ENCODE measurements around the gene AK1. TPM values are rescaled to one million over a fixed set of nuclear protein-coding genes. Genes with fewer than 3 reads are reported as not detected.

Gene AK1
- polyA plus RNA-seq, 1 of the 3 experiments (the other 2 are of a cell fraction), result 125 TPM

DNA sequence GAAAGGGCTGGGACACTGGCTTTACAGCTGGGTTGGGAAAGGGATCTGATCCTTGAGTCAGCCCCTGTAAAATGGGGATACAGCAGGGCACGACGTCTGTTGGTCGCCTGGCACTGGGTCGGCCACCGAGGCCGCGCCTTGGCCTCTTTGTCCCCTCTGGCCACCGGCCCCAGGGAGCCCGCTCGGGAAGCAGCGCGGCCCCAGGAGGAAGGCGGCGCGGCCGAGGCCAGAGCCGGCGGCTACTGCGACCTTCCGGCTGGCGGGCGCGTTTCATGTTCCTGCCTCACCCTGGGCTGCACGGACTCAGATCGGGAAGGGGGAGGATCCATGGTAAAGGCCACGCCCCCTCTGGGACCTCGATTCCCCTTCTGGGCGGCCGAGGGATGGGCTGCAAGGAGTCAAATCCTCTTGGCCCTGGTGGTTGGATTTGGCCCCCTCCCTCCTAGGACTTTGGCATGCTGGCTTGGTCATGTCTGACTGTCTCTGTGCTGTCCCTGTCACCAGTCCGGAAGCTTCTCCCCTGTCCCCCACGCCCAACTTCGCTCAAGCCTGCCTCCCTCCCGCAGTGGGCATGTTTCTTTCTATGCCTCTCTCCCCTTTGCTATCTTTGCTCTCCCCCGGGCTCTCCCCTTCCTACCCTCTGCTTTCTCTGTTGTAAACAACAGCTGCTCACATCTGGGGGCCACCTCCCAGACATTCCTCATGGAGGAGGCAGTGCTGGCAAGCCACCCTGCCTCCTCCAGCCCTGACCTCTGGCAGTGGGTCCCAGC is 49.0 kb downstream of the AK1 start (continued):
- TF ChIP-seq, protein P1, sequence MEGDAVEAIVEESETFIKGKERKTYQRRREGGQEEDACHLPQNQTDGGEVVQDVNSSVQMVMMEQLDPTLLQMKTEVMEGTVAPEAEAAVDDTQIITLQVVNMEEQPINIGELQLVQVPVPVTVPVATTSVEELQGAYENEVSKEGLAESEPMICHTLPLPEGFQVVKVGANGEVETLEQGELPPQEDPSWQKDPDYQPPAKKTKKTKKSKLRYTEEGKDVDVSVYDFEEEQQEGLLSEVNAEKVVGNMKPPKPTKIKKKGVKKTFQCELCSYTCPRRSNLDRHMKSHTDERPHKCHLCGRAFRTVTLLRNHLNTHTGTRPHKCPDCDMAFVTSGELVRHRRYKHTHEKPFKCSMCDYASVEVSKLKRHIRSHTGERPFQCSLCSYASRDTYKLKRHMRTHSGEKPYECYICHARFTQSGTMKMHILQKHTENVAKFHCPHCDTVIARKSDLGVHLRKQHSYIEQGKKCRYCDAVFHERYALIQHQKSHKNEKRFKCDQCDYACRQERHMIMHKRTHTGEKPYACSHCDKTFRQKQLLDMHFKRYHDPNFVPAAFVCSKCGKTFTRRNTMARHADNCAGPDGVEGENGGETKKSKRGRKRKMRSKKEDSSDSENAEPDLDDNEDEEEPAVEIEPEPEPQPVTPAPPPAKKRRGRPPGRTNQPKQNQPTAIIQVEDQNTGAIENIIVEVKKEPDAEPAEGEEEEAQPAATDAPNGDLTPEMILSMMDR (IDR thresholded peaks at IDR 0.05), result no peak
- TF ChIP-seq GABPA (IDR thresholded peaks at IDR 0.05; ENCODE audit: low read depth), result no peak

DNA sequence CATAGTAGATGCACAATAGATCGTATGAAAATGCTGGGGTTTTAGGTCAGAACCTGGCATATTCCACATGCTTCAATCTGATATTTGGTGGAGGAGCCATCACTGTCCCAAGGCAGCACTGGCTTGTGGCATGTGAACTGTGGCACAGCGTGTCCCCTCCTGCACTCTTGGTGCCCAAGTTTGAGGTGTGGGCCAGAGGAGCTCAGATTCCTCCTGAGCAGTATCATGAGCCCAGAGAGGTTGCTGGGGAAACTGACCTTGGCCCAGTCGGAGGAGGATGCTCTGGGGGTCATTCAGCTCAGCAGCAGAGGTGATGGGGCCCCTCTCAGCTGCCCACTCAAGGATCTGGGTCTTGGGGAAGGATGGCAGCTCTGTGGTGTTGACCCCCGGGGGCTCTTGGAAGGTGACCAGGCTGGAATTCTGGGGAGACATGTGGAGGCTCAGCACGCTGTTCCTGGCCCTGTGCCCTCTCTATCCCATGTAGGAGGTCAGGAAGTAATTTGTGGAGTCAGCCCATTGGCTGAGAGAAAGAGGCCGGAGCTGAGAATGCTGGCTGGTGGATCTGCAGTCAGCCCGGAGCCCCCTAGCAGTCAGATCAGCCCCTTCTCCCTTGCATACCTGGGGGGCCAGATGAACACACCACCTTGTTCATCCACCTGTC is 51.1 kb downstream of the AK1 start:
- Histone ChIP-seq H3F3A (replicated peaks; ENCODE audit: insufficient read depth) (peaks cover 13% of the 10 kb centered on the region), H3K79me2 (ENCODE audit: insufficient read depth) (no peaks in the 10 kb centered on the region), H3K9me2 (no peaks in the 10 kb centered on the region), H3K36me3 (replicated peaks in 1 of 2; ENCODE audit: control insufficient read depth in 1 of 2, insufficient read depth in 2 of 2, low read length in 1 of 2) (peaks cover 5 to 13% of the 10 kb centered on the region in 2 experiments), H3K27ac (ENCODE audit: low read depth in 2 of 2, low read length in 1 of 2) (no peak overlapping the region), H3K9me3 (no peaks in the 10 kb centered on the region), H3K4me2 (no peak overlapping the region), H3K4me3 (ENCODE audit: low read depth in 2 of 2, low read length in 1 of 2) (no peak overlapping the region), H4K20me1 (ENCODE audit: insufficient read depth) (no peaks in the 10 kb centered on the region), H2AFZ (ENCODE audit: low read depth) (no peak overlapping the region), H3K9ac (no peak overlapping the region), H3K27me3 (ENCODE audit: insufficient read depth) (no peaks in the 10 kb centered on the region), H3K4me1 (ENCODE audit: control insufficient read depth in 1 of 2, insufficient read depth in 2 of 2, low read depth in 1 of 2, low read length in 1 of 2) (peaks cover 0 to 4% of the 10 kb centered on the region in 2 experiments; a peak in 1 of 4 replicates)
- no peak for DNase-seq
- ChIA-PET POLR2A (interaction anchor here (0.8 kb wide), 1 partner anchor 11 kb away, joined by 3 read pairs; no protein-coding TSS in a partner anchor), CTCF (interaction anchor here (0.7 to 2.4 kb wide), 6 partner anchors 9 to 44 kb away, joined by 3 to 11 read pairs (median 4); no protein-coding TSS in a partner anchor)
- 93% methylated on average over 4 of the region's 7 CpGs for WGBS (ENCODE audit: low lambda C conversion rate)
- TF ChIP-seq RCOR1 (IDR thresholded peaks at IDR 0.05; ENCODE audit: low read length), result no peak
- no peak for TF ChIP-seq POLR2AphosphoS5 (IDR thresholded peaks at IDR 0.05; ENCODE audit: low read depth, low read length)
- TF ChIP-seq, protein P2, sequence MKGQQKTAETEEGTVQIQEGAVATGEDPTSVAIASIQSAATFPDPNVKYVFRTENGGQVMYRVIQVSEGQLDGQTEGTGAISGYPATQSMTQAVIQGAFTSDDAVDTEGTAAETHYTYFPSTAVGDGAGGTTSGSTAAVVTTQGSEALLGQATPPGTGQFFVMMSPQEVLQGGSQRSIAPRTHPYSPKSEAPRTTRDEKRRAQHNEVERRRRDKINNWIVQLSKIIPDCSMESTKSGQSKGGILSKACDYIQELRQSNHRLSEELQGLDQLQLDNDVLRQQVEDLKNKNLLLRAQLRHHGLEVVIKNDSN (IDR thresholded peaks at IDR 0.05; ENCODE audit: borderline replicate concordance, low read depth), result no peak
- no peak for TF ChIP-seq GATA2 (CRISPR knock-in tag; IDR thresholded peaks at IDR 0.05)

DNA sequence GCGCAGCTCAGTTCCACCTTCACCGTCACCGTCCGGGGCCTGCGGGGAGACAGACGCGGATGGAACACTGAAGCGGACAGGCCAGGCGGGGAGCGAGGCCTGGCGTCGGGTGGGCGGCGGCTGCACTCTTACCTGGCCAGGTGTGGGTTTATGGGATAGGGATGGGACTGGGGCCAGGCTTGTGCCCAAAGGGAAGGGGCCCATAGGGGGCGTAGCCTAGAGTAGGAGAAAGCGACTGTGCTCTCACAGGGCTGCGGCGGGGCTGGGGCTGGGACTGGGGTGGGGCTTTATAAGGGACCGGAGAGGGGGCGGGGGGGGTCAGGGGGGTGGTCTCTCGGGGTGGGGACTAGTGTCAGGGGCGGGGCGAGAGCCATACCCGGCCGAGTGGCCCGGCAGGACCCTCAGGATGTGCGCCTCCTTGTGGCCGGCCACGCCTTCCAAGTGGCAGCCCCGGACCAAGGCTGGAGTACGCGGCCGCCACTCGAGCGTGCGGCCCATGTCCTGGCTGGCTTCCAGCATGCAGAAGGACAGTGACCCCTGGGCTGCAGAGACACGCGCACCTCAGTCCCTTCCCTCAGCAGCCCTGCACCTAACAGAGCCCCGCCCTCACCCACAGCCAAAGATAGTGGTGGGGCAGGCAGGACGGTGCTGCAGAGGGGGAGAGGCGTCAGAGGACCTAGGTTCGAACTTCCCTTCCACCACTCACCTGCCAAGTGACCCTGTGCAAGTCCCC is 52.0 kb downstream of the AK1 start:
- Histone ChIP-seq H3K4me3 (ENCODE audit: low read depth in 2 of 2, low read length in 1 of 2) (no peak overlapping the region), H3K36me3 (replicated peaks in 1 of 2; ENCODE audit: control insufficient read depth in 1 of 2, insufficient read depth in 2 of 2, low read length in 1 of 2) (peaks cover 6 to 13% of the 10 kb centered on the region in 2 experiments), H3K4me1 (ENCODE audit: control insufficient read depth in 1 of 2, insufficient read depth in 2 of 2, low read depth in 1 of 2, low read length in 1 of 2) (peaks cover 0 to 4% of the 10 kb centered on the region in 2 experiments; a peak in 1 of 4 replicates), H3K79me2 (ENCODE audit: insufficient read depth) (no peaks in the 10 kb centered on the region), H3K9me2 (no peaks in the 10 kb centered on the region), H2AFZ (ENCODE audit: low read depth) (no peak overlapping the region), H3K9ac (no peak overlapping the region), H3K4me2 (no peak overlapping the region), H3K9me3 (no peaks in the 10 kb centered on the region), H3K27me3 (ENCODE audit: insufficient read depth) (no peaks in the 10 kb centered on the region), H3K27ac (ENCODE audit: low read depth in 2 of 2, low read length in 1 of 2) (no peak overlapping the region; a peak in 1 of 4 replicates), H3F3A (replicated peaks; ENCODE audit: insufficient read depth) (peaks cover 13% of the 10 kb centered on the region), H4K20me1 (ENCODE audit: insufficient read depth) (no peaks in the 10 kb centered on the region)
- ChIA-PET CTCF (interaction anchor here (0.9 to 2.4 kb wide), 6 partner anchors 12 to 68 kb away, joined by 3 to 11 read pairs (median 3); partner anchors contain the start of gene CDK9), POLR2A (interaction anchor here (0.6 kb wide), 1 partner anchor 25 kb away, joined by 3 read pairs; no protein-coding TSS in a partner anchor)
- peak; percentile 80 for DNase-seq
- TF ChIP-seq, protein P1 (IDR thresholded peaks at IDR 0.05), result peak; percentile 37; the same call in 1 of the 2 replicates
- no peak for TF ChIP-seq FOSL2 (IDR thresholded peaks at IDR 0.05; ENCODE audit: borderline replicate concordance, low read depth)
- 0 out of 2 replicates have a peak, but pooled peaks have one; percentile 4 for TF ChIP-seq SMC3 (IDR thresholded peaks at IDR 0.05; ENCODE audit: low read depth, low read length)
- WGBS (ENCODE audit: low lambda C conversion rate), result 92% methylated on average over 22 of the region's 42 CpGs
